Smooth muscle cell of the brain vasculature (primary cell): Measurements from ENCODE around the gene ZMIZ1.

Source experiments
- DNase-seq: peaks from one replicate; pipeline ENCODE4 v3.0.0-alpha.2; 2012; ENCODE audit warnings: low read depth, low spot score

Gene ZMIZ1

DNA sequence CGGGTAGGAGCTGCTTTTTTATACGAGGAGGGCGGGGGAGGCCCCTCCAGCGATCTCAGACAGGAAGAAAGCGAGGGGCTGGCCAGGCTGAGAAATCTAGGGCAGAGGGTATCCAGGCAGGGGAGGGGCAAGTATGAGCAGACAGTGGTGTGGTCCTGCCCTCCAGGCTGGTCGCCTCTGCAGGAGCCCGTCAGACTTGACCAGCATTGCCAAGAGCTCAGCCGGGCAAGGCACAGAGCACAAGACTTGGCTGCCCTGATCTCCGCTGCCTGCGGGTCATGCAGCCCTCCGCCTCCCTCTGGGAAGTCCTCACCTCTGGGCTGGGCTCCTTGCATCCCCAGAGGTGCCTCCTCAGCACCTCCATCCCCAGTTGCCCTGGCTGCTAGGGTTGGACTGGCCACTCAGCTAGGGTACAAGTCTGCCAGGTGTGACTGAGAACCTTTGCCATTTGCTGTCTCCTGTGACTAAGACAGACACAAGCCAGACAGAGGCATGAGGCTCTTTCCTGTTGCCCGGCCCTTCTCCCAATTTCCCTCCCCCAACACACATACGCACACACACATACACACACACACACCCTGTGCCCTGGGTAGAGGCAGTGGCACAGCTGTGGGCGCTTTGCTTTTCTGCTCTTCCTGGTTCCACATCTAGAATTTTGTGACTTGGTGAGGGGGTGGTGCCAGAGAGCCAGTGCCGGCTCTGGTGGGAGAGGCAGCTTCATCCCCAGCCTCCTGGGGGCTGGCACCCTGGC lies 219.4 kb downstream of the ZMIZ1 start:
- DNase-seq = no peak

DNA sequence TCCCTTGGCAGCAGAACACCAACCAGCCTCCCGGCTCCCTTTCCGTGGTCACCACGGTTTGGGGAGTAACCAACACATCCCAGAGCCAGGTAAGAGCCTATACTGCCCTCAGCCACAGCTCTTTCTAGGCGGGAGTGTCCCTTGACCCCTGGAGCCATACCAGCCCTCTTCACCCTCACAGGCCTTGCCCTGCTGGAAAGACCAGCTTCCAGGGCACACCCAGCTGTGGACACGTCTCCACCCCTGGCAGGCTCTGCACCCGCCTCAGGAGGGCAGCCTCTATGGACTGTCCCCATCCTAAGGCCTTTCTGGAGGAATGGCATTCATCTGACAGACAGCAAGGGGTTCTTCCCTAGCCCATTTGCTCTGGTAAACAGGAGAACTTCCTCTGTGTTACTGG lies 221.0 kb downstream of the ZMIZ1 start:
- no peak for DNase-seq

DNA sequence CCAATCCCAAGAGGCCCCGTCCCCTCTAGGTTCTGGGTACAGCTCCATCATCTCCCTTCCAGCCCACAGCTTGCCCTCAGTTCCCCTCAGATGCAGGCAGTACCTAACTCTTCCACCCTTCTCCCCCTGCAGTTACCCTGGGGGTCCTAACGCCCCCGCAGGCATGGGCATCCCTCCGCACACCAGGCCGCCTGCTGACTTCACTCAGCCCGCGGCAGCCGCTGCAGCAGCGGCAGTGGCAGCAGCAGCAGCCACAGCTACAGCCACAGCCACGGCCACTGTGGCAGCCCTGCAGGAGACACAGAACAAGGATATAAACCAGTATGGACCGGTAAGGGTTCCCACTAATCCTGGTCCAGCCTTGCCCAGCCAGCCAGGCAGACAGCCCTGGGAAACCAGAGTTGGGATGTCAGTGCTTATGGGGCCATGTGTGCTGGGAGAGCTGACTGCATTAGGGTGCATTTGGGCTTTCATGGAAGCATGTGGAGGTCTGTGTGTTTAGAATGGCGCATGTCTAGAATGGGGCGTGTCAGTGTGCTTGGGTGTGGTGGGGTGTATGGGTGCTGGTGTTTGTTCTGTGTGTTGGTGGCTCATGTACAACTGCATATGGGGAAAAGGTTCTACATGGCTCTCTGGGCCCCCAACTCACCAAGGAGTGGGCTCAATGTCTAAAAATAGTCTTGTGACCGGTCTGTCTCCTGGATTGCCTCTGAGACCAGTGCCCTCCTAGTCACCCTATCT lies 223.4 kb downstream of the ZMIZ1 start:
- no peak for DNase-seq

DNA sequence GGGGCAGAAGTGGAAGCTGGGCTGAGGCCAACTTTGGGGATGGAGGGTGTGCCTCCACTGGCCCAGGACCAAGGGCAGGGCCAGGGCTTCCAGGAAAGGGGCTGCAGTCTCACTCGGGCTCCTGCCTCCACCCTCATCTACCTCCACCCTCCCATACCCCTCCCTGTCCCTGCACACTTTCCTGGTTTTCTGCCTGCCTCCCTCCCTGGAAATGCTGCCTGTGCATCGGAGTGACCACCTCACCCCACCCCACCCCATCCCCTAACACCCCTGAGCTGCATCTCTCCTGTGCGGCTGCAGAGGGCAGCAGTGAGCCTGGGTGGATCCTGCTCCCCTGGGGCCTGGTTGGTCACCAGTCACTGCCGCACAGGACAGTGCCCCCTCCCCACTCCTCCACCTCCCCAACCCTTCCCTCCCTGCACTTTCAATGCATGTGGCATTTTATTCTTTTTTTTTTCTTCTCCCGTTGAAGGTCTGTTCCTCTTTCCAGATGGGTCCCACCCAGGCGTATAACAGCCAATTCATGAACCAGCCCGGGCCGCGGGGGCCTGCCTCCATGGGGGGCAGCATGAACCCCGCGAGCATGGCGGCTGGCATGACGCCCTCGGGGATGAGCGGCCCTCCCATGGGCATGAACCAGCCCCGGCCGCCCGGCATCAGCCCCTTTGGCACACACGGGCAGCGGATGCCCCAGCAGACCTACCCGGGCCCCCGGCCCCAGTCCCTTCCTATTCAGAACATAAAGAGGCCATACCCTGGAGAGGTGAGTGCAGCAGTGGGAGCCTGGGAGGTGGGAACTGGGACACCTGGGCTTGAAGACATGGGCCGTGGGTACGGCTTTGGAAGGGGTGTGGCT lies 224.4 kb downstream of the ZMIZ1 start:
- no peak for DNase-seq

DNA sequence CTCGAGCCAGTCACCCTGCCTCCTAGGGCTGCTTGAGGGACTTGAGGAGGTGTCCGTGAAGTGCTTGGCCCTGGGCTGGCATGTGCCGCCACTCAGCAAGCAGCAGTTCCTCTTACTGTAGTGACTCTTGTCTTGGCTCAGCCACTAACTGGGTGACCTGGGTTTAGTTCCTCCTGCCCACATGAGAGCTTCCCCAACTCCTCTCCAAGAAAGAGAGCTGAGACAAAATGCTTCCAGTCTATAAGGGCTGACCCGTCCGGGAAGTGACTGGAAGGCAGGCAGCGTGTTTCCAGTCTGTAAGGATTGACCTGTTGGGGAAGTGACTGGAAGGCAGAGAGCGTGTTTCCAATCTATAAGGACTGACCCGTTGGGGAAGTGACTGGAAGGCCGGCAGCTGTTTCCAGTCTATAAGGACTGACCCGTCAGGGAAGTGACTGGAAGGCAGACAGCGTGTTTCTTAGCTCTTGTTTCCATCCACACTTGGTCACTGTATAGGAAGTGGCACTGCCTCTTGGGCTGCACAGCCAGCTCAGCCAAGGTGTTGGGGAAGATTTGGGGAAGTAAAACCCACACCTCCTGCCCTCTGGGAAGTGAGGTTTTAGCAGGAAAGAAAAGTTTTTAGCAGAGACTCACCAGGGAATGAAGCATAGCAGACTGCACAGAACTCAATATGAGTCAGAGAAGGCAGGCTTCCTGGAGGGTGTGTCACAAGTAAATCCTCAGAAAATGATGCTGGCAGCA lies 225.2 kb downstream of the ZMIZ1 start:
- no peak for DNase-seq

DNA sequence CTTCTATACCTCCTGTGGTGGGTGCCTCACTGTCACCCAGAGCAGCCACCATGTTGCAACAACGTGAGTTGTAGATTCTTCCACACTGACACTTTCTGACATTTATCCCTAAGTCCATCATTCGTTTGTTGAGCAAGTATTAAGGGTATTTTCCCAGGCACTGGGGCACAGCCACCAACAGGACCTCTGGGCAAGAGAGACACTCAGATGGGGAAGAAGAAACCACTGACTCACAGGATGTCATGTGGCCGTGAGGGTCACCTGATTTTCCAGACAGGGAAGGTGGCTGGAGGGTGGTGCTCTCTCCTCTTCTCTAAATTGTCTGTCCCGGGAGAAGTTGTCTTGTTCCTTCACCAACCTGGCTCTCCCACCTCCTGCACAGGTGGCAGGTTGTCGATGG lies 226.8 kb downstream of the ZMIZ1 start:
- DNase-seq = no peak

DNA sequence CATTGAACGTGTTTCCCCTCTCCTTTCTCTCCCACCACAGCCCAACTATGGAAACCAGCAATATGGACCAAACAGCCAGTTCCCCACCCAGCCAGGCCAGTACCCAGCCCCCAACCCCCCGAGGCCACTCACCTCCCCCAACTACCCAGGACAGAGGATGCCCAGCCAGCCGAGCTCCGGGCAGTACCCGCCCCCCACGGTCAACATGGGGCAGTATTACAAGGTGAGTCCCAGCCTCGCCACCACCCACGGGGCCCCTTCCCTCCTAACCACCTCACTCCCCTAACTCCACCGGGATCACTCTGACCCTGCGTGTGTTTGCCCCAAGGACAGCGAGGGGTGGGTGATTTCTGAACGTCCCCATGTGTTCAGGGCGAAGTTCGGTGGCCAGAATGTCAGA lies 227.7 kb downstream of the ZMIZ1 start:
- no peak for DNase-seq

DNA sequence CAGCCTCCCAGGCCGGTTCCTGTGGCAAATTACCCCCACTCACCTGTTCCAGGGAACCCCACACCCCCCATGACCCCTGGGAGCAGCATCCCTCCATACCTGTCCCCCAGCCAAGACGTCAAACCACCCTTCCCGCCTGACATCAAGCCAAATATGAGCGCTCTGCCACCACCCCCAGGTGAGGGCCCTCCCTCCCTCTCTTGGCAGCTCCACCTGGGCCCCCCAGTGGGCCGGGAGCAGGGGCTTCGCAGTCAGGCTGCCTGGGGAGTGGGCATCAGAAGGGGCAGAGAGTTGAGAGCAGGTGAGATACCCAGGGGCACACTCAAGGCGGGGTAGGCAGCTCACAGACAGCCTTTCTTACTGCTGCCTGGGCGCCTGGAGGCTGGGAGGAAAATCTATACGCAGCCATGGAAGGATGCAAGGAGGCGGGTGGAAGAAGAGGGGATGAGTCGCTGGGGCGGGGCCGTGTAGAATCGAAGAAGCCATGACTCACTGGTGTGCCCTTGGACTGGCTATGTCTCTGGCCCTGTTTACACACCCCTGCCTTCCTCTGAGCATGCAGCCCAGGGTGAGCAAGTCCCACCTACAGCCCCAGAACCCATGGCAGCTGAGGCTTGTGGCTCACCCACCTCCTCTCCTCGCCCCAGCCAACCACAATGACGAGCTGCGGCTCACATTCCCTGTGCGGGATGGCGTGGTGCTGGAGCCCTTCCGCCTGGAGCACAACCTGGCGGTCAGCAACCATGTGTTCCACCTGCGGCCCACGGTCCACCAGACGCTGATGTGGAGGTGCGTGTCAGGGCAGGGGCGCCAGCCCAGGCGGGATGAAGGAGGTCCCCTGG lies 229.9 kb downstream of the ZMIZ1 start:
- DNase-seq = peak; percentile 52

DNA sequence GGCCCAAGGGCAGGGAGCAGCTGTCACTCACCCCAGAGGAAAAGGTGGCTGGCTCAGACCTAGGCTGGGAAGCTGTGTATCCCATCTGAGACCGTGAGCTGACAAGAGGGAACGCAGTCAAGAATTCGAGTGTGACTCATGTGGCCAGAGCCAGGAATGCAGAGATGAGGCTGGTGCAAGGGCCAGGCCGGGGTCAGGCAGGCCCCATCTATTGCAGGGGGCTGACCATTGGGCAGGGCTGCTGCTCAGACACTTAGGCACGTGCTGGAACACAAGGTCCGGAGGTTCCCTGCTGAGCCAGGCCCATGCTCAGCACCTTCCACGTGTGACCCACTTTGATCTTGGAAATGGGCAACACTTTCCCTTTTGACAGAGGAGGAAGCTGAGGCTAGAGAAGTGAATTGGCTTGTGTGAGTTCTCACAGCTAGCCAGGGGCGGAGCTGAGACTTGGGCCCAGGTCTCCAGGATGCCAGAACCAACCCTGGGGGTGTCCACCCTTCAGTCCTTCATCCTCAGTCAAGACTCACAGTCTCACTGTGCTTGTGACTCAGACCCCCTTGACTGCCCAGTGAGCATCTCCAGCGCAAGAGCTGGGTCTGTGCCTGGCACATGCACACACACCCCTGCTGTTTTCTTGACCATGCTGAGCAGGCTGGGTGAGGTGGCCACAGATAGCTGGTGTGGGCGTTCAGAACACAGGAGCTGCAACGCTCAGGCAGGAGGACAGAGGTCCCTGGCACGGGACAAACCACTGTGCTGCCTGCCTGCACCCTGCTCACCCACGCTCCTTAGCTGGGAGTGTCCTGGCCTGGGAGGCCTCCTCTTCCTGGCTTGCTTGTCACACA lies 230.9 kb downstream of the ZMIZ1 start:
- peak; percentile 23 for DNase-seq

DNA sequence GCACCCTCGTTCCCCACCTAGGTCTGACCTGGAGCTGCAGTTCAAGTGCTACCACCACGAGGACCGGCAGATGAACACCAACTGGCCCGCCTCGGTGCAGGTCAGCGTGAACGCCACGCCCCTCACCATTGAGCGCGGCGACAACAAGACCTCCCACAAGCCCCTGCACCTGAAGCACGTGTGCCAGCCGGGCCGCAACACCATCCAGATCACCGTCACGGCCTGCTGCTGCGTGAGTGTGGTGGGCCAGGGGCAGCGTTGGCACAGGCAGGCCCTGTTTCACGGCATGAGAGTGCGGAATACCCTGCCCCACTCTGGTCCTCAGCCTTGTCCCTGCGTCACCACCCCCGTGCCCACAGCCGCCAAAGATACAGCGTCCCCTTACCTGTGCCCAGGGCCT lies 231.9 kb downstream of the ZMIZ1 start:
- no peak for DNase-seq

DNA sequence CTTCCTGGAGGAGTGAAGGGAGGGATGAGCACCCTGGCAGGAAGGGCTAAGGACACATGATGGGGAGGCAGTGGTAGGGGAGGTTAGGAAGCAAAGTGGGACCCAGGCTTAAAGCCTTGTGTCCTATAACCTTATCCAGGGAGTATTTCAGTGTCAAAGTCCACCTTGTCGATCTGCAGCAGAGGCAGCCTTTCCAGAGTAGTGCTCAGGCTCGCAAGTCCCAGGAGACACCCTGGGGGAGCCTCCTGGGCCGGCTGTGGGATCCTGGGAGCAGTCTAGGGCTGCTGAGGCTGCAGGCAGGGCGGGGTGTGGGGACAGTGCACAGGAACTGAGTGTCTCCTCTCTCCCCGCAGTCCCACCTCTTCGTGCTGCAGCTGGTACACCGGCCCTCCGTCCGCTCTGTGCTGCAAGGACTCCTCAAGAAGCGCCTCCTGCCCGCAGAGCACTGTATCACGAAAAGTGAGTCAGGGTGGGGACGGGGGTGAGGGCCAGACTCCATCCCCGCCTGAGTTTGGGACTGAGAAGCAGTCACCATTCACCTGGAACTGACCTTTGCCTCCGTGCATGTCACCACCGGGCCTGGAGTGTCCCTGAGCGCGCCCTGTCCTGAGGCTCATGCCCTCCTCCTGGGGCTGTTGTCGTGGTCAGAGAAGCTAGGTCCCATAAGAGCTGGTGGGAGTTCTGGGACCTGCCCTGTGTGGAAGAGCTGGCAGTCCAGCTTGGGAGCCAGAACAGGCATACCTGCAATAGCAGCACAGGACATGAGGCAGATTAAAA lies 233.2 kb downstream of the ZMIZ1 start:
- DNase-seq = no peak

DNA sequence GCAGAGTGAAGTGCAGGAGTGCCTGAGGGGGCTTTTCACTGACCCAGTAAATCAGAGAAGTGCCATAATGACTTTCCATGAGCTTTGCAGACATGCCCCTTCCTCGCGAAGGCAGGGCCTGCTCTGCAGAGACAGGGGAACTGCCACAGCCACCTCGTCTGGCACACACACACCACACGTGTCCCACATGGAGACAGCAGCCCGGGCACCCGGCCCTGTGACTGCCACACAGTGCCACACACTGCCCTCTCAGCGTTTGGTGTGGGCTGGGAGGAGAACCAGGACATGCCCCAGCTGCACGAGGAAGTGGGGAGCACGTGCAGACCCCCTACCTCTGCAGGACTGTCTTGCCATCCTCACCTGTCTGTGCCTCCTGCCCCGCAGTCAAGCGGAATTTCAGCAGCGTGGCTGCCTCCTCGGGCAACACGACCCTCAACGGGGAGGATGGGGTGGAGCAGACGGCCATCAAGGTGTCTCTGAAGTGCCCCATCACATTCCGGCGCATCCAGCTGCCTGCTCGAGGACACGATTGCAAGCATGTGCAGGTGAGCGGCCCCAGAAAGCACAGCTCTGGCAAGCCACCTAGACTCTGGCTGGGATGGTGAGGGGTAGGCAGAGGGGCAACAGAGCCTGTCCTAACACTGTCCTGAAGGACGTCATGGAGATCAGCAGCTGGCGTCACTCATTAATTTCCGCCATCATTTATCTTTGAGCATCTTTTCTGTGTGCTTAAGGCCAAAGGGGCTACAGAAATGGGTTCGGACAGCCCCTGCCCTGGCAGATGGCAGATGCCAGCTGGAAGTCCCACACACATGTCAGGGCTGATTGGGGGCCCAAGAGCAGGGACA lies 235.1 kb downstream of the ZMIZ1 start:
- no peak for DNase-seq

DNA sequence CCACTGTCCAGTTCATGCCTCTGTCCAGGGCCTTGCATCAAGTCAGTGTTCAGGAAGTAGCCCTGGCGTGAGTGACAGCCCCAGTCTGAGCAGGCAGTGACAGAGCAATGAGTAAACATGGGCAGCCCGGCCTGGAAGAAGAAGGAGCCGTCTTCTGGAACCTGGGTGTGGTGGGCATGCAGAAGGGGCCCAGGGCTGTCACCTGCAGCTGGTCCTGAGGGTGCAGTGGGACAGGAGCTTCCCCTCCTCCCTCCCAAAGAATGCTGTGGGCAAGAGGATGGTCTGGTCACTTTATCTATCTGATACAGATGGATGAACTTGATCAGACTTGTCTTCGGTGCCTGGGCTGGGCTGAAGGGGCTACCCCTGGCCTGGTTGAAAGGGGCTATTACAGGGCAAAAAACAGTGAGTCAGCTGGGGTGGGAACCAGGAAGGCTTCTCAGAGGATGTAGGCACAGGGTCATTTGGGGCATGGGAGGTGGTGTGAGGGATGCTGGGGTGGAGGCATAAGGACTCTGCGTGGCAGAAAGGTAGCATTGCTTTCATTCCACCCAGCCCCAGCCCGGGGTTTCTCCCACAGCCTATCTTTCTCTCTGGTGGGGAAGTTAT lies 235.8 kb downstream of the ZMIZ1 start:
- no peak for DNase-seq

DNA sequence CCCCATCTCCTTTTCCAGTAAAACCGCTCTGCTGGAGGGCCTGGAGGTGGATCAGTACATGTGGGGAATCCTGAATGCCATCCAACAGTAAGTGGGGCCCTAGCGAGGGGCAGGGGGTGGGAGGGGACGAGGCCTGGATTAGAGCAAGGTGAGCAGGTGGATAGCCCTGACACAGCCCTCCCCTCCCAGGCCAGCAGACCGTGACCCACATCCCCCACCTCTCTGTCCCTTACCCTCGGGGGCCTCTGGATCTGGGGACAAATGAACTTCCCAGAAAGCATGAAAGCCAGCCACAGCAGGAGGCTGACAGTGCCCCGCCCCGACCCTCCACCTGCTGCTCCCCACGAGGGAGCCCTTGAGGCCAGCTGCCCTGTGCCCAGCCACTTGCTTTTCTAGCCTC lies 236.7 kb downstream of the ZMIZ1 start:
- DNase-seq = no peak

DNA sequence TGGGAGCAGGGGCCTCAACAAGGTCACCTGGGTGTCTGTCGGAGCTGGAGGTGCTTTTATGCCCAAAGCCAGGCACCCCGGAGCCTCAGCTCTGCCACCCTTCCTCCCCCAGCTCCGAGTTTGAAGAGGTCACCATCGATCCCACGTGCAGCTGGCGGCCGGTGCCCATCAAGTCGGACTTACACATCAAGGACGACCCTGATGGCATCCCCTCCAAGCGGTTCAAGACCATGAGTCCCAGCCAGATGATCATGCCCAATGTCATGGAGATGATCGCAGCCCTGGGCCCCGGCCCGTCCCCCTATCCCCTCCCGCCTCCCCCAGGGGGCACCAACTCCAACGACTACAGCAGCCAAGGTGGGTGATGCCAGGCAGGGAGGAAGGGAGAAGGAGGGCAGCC lies 237.2 kb downstream of the ZMIZ1 start:
- DNase-seq = no peak

DNA sequence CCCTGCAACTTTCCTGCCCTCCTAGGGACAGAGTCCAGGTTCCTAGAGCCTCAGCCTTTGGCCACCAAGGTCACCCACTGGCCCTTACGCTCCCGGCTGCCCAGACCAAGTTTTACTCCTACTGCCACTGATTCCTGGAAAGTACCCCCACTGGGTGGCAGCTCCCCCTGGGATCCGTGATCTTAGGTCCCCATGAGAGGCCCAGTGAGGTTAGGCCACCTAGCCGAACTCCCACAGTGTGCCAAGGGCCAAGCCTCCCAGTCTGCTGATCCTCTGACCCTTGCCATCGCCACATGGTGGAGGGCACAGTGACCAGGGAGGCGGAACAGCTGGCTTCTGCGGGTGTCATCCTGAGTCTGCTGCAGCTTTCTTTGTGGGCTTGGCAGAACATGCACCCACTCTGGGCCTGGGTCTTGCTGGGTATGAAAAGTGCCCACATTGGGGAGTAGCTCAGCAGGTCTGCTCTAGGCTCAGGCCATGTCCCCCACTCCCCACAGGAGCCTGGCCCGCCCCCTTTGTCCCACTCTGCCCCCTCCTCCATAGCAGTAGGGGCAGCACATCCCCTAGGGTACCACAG lies 238.0 kb downstream of the ZMIZ1 start:
- no peak for DNase-seq

DNA sequence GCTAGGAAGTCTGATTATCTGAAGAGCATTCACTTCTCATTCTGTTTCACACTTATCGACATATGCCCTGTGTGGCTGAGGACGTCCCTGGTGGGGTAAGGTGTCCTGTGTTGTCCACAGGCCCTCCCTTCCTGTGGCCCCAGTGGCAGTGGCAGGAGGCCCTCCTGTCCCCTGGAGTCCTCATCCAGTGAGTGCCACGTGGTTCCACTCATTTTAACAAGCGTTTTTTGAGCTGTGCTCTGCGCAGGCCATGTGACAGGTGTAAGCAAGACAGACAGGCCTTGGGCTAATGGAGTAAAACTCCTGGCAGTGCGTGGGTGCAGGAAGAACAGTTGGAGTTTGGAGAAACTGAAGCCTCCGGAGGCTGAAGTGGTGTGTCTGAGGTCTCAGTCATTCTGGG lies 239.2 kb downstream of the ZMIZ1 start:
- DNase-seq = no peak
